HG03457 (cell line): ENCODE results near the gene PSMD13.
"Not testable (repeated sequence)": the region's sequence is repeated elsewhere in the genome, so short reads cannot be mapped to it uniquely, and the experiment has no call there.

Experiments used
- ATAC-seq: cut with Tn5 transposase; IDR thresholded peaks from one replicate; pipeline ENCODE4 v1.9.1; 2021; ENCODE audit warnings: moderate number of reproducible peaks; ENCODE audit not compliant: unreplicated experiment

Gene PSMD13

DNA sequence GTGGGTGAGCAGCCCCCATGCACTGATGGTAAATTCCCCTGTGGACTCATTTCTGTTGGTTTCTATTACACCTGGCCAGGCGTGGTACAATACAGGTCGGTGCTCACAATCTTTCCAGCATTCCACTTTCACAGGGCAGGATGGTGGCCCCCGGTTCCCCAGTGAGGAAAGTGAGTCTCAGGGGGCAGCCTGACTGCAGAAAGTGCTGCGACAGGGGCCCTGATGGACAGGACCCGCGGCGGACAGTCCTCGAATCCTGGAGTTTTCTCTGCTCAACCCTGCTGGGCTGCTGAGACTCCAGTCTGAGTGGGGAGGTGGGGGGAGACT lies 49.1 kb downstream of the PSMD13 start:
- no peak for ATAC-seq

DNA sequence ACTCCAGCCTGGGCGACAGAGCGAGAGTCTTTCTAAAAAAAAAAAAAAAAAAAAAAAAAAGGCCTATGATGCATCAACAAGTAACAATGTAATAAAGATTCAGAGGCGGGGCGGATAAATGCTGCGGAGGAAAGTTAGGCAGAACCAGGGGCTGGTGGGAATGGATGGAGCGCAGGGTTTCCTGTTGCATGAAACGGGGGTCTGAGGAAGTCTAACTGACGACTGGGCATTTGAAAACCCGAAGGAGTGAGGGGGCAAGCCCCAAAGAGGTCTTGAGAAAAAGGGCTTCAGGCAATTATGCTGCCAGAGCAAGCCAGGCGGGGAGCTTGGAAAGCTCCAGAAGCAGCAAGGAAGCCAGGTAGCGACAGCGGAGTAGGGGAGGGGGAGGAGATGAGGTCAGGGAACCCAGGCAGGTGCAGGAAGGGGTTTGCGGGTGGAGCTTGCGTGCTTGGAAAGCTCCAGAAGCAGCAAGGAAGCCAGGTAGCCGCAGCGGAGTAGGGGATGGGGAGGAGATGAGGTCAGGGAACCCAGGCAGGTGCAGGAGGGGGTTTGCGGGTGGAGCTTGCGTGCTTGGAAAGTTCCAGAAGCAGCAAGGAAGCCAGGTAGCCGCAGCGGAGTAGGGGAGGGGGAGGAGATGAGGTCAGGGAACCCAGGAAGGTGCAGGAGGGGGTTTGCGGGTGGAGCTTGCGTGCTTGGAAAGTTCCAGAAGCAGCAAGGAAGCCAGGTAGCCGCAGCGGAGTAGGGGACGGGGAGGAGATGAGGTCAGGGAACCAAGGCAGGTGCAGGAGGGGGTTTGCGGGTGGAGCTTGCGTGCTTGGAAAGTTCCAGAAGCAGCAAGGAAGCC lies 50.4 kb downstream of the PSMD13 start:
- not testable (repeated sequence) for ATAC-seq

DNA sequence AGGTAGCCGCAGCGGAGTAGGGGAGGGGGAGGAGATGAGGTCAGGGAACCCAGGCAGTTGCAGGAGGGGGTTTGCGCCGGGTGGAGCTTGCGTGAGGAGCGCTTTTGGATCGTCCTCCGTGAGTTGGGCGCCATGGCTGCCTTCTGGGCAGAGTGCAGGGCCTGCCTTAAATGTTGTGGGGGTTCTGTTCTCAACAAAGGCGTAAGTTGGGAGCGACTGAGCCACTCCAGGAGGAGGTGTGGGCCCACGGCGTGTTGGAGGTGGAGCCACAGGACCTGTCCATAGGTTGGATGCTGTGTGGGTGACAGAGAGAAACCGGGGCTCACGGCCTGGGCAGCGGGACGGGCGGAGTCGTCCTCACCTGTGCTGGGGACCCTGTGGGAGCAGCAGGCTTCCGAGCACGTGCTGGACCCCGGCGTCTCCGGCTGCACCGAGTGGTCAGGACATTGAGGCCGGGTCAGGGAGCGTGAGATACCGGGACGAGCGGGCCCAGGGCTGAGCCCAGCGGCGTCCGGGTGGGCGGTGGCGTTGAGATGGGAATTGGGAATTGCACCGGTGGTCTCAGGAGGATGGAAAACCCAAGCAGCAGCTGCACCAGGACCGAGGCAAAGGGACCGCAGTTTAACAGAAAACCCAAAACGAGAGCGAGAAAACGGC lies 51.2 kb downstream of the PSMD13 start:
- no peak for ATAC-seq

GRCh38 chr11:288478-289397 lies 52.0 kb downstream of the PSMD13 start, which contains the start of gene PGGHG:
TSS of gene PGGHG (plus strand) at chr11:289126. CDS start at chr11:289817, 691 bp downstream.
- ATAC-seq: no peak

GRCh38 chr11:289398-289711 lies 52.6 kb downstream of the PSMD13 start:
- ATAC-seq: no peak

GRCh38 chr11:289712-290620 lies 53.2 kb downstream of the PSMD13 start:
- ATAC-seq: no peak

DNA sequence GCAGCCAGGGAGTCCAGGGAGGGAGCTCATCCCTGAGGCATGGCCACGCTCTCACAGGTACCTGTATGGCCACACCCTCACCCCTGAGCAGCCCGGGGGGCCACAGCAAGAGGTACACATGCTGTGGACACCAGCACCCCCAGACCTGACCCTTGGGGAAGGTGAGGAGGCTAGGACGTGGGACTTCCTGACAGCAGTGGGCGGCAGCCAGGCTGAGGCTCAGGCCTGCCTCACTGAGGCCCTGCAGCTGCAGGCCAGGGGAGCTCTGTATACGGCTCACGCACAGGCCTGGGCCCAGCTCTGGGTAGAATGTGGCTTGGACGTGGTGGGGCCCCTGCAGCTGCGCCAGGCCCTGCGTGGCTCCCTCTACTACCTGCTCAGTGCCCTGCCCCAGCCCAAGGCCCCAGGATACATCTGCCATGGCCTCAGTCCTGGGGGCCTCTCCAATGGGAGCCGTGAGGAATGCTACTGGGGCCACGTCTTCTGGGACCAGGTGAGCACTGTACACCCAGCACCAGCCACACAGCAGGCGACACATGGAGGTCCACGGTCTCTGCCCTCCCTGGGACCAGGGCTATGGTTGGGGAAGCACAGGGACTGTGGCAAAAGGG lies 54.0 kb downstream of the PSMD13 start:
- ATAC-seq: no peak

DNA sequence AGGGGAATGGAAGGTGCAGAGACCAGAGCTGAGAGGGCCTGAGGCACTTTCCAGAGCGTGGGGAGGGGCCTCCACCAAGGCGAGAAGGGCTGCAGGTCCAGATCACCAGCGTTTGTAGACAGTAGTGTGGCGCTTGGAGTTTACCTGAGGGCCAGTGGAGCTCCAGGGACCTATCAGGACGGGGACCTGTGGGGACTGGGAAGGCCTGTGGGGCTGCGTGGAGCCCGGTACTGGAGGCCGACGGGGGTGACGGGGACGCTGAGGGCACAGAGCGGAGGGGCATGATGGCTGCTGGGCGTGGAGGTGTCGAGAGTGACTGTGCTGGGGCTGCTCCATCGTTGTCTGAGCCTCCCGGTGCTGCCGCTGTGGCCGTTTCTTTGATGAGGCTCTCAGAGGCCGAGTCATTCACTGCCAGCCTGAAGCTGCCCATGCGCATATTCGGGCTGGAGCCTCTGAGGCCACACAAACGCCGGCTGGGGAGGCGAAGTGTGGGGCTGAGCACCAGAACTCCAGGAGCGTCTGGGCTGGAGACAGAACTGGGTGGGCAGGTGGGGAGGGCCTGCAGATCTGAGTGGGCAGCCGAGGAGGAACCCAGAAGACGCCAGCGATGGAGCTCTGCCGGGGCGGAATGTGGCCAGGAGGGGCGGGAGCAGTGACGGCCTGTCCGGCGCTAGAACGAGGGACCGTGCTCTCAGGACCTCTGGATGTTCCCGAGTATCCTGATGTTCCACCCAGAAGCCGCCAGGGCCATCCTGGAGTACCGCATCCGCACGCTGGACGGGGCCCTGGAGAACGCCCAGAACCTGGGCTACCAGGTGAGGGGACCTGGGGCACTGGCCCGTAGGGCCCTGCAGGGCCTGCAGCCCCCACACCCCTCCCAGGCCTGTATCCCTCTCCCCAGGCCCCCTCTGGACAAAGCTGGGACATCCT lies 54.8 kb downstream of the PSMD13 start:
- no peak for ATAC-seq

GRCh38 chr11:292211-293121 lies 55.7 kb downstream of the PSMD13 start:
- no peak for ATAC-seq

- ATAC-seq: no peak
Observed at GRCh38 chr11:293271-293851, 56.6 kb downstream of the PSMD13 start.

DNA sequence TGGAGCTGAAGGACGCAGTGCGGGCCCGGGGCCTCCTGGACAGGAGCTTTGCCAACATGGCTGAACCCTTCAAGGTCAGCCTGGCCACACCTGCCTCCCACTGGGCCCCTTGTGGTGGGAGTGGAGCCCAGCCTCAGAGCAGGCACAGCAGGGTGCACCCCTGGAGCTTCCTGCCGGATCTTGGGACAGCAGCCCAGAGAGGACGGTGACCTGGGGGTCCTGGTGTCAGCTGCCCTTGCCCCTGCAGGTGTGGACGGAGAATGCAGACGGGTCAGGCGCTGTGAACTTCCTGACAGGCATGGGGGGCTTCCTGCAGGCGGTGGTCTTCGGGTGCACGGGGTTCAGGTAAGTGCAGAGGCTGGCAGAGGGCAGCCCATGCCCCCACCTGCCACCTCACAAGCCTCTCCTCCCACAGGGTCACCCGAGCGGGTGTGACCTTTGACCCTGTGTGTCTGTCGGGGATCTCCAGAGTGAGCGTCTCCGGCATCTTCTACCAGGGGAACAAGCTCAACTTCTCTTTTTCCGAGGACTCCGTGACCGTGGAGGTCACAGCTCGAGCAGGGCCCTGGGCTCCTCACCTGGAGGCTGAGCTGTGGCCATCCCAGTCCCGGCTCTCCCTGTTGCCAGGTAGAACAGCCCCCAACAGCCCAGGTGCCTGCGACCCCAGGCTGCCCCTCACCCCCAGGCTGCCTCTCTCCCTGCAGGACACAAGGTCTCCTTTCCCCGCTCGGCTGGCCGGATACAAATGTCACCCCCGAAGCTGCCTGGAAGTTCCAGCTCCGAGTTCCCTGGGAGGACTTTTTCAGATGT lies 57.3 kb downstream of the PSMD13 start:
- ATAC-seq: no peak

GRCh38 chr11:294780-295179 lies 58.0 kb downstream of the PSMD13 start:
- ATAC-seq: no peak

- no peak for ATAC-seq
Observed at GRCh38 chr11:295351-296170, 58.8 kb downstream of the PSMD13 start.

DNA sequence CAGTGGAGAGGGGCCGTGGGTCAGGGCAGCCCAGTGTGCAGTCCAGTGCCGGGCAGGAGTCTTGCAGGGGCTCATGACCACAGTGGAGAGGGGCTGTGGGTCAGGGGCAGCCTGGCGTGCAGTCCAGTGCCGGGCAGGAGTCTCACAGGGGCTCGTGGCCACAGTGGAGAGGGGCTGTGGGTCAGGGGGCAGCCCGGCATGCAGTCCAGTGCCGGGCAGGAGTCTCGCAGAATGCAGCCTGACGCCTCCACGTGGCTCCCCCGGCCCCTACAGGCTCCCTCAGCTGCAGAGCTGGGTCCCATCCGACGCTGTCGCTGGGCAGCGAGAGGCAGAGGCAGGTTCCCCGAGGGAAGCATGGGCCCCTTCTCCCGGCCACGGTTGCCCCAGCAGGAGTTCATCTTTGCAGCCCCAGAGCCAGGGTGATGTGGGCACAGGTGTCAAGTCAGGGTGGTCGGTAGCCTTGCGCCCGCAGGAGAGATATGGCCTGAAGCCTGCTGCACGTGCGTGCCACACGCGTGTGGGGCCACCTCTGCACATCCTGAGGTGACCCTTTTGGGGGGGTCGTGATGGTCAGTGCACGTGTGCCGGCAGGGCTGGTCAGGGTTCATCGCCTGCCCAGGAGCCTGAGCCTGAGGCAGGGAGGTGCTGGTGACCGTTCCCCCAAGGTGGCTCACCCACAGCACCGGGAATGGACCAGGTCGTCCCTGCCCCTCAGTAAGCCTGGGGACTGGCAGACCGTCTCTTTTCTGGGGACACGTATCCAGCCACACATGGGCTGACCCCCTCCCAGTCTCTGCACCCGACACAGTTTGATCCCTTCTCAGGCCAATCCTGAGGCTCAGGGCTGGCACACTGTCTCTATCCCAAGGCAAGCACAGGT lies 59.6 kb downstream of the PSMD13 start:
- ATAC-seq: no peak

- ATAC-seq: no peak
Observed at GRCh38 chr11:297051-297585, 60.3 kb downstream of the PSMD13 start.
